Upper lobe of left lung (tissue), 6 donors: Measurements from ENCODE around the gene LYPD8. TPM values are rescaled to one million over a fixed set of nuclear protein-coding genes. Genes with fewer than 3 reads are reported as not detected.

Source experiments
- ATAC-seq, 2 donors: fragments of 200-7000 bp; cut with Tn5 transposase; one replicate each; pipeline ENCODE4 v1.9.1; 2022; ENCODE audit warnings: mild to moderate bottlenecking in 2 of 2, moderate library complexity in 2 of 2; ENCODE audit not compliant: low FRiP score in 2 of 2
- DNase-seq, 2 donors: peaks; one replicate each; pipeline ENCODE4 v3.0.0-alpha.2; 2019 to 2020
- H3K27ac ChIP-seq, 4 donors: fragments of 200-600 bp; sonication (generic); one replicate each; pipeline ENCODE4 v1.5.1; 2016 to 2019
- H3K27me3 ChIP-seq, 4 donors: fragments of 200-600 bp; sonication (generic); one replicate each; pipeline ENCODE4 v1.5.1; 2017 to 2019
- H3K36me3 ChIP-seq, 4 donors: fragments of 200-600 bp; sonication (generic); one replicate each; pipeline ENCODE4 v1.5.1; 2016 to 2019
- H3K4me1 ChIP-seq, 4 donors: fragments of 200-600 bp; sonication (generic); one replicate each; pipeline ENCODE4 v1.5.1; 2018 to 2019
- H3K4me3 ChIP-seq, 4 donors: fragments of 200-600 bp; sonication (generic); one replicate each; pipeline ENCODE4 v1.5.1; 2017 to 2019; ENCODE audit warnings: mild to moderate bottlenecking in 2 of 4, moderate library complexity in 1 of 4
- H3K9me3 ChIP-seq, 4 donors: fragments of 200-600 bp; sonication (generic); one replicate each; pipeline ENCODE4 v1.5.1; 2018 to 2019
- EP300 ChIP-seq, 4 donors: sonication (generic); formaldehyde crosslinking; IDR thresholded peaks; one replicate each; pipeline ENCODE4 v1.5.1; 2017; ENCODE audit warnings: antibody characterized with exemption in 4 of 4, control low read depth in 2 of 4
- POLR2A ChIP-seq, 4 donors: fragments of 450-650 bp; IDR thresholded peaks; one replicate each; pipeline ENCODE4 v1.5.1; 2016 to 2017; ENCODE audit warnings: antibody characterized with exemption in 4 of 4, mild to moderate bottlenecking in 2 of 4
- POLR2AphosphoS5 ChIP-seq, 2 donors: sonication (generic); formaldehyde crosslinking; IDR thresholded peaks; one replicate each; pipeline ENCODE4 v1.5.1; 2017; ENCODE audit warnings: antibody characterized with exemption in 2 of 2
- WGBS, 2 donors: methylation state at CpG; one replicate each; pipeline ENCODE4 v1.1.5; 2017 to 2018; 5-methylcytosine and 5-hydroxymethylcytosine counted together
- small RNA-seq, 4 donors: library from RNA; depleted of rRNA; stranded (forward); fragments of <200 nt; gene quantifications; one replicate each; pipeline ENCODE3, GENCODE V24; 2016
- total RNA-seq, 6 donors: library from RNA; depleted of rRNA in 4 of 6; stranded (reverse); fragments of >200 nt in 4 of 6; gene quantifications; one replicate each; pipeline versions ENCODE4 v1.1.0 to v1.2.1, GENCODE V29; 2016 to 2021
- TF ChIP-seq, protein P1 (sequence below), 6 experiments: fragments of 450-650 bp in 4 of 6; fragments of 200-600 bp in 2 of 6; sonication (generic) in 2 of 6; IDR thresholded peaks; one replicate each; pipeline ENCODE4 v1.5.1; 2016 to 2019; ENCODE audit warnings: antibody characterized with exemption in 6 of 6
- donor health status: DM: no; HTN: no; CAD: no; lungs with moderate emphysema.
- donor health status: DM: no; HTN: yes; CAD: no; lungs with severe emphysema.

The LYPD8 gene
- total RNA-seq, 6 donors from 2014 or later: not detected

DNA sequence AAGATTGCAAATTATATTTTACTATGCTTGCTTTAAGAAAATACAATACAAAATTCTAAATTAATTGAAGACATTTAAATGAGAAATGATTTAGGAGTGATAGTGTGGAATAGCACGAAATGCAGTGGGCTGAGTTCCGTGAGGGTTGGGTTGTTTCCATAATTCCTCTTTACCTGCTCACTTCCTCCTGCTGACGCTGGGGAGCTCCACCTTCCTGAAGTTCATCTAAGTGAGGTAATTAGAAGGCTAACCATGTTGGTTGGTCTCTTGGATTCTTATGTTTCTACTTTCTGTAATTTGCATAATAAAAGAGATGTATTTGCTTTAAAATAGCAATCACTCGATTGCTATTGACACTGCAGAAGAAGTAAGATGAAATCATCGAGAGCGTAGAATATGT is 57.7 kb downstream of the LYPD8 start:
- no peak for ATAC-seq
- TF ChIP-seq EP300 (IDR thresholded peaks at IDR 0.05) (no peak), POLR2AphosphoS5 (IDR thresholded peaks at IDR 0.05) (no peak), POLR2A (IDR thresholded peaks at IDR 0.05) (no peak)
- TF ChIP-seq, protein P1, sequence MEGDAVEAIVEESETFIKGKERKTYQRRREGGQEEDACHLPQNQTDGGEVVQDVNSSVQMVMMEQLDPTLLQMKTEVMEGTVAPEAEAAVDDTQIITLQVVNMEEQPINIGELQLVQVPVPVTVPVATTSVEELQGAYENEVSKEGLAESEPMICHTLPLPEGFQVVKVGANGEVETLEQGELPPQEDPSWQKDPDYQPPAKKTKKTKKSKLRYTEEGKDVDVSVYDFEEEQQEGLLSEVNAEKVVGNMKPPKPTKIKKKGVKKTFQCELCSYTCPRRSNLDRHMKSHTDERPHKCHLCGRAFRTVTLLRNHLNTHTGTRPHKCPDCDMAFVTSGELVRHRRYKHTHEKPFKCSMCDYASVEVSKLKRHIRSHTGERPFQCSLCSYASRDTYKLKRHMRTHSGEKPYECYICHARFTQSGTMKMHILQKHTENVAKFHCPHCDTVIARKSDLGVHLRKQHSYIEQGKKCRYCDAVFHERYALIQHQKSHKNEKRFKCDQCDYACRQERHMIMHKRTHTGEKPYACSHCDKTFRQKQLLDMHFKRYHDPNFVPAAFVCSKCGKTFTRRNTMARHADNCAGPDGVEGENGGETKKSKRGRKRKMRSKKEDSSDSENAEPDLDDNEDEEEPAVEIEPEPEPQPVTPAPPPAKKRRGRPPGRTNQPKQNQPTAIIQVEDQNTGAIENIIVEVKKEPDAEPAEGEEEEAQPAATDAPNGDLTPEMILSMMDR (IDR thresholded peaks at IDR 0.05): no peak

DNA sequence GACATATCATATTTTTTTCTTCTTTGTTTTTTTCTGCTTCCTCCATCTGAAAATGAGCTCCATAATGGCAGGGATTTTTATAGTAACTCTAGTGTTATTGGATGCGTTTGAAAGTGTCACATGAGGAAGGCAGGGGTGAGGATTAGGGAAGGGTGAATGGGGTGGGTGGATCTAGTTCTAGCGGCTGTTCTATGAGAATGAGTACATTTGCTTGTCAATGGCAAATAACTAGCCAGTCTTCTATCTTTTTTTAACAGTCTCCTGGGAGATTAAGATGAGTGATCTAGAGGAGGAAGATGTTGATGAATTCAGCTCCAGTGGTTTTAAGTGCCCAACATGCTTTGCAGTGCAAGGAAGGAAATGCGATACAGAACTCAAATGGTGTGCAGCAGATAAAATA is 58.8 kb downstream of the LYPD8 start:
- Histone ChIP-seq H3K4me1 (no peaks in the 10 kb centered on the region), H3K27me3 (no peaks in the 10 kb centered on the region), H3K9me3 (no peaks in the 10 kb centered on the region), H3K36me3 (no peaks in the 10 kb centered on the region), H3K27ac (no peak overlapping the region), H3K4me3 (no peak overlapping the region)
- ATAC-seq (peak in 1 of 2 donors; percentile 44), DNase-seq (no peak)
- TF ChIP-seq, protein P1 (IDR thresholded peaks at IDR 0.05): no peak
- WGBS, 2 donors: 75 to 80% methylated on average over 3 of the region's 3 CpGs

More for the DNA sequence above, 57.7 kb downstream of the LYPD8 start:
- DNase-seq: no peak
- Histone ChIP-seq H3K36me3 (no peaks in the 10 kb centered on the region), H3K4me1 (no peaks in the 10 kb centered on the region), H3K27me3 (no peaks in the 10 kb centered on the region), H3K4me3 (no peak overlapping the region), H3K27ac (no peak overlapping the region), H3K9me3 (no peaks in the 10 kb centered on the region)
- WGBS, 2 donors: 67 to 74% methylated on average over 6 of the region's 6 CpGs

DNA sequence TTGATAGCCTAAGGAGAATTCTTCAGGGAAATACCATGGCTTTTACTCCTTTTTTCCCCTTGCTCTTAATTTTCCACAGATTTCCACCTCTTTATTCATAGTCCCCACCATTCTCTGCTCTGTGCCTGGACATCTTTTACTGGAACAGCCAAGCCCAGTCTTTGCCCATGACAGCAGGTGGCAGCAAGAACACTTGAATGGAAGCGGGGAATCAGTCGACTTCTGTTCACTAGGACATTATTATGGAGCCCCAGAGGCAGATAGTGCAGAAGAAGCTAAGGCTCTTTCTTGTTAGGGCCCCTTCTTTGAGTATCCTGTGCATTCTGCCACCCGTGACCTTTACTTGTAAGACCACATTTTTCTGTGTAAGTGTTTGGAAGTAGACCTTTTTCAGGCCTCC is 59.3 kb downstream of the LYPD8 start:
- TF ChIP-seq POLR2AphosphoS5 (IDR thresholded peaks at IDR 0.05) (no peak), EP300 (IDR thresholded peaks at IDR 0.05) (no peak), POLR2A (IDR thresholded peaks at IDR 0.05) (no peak)
- TF ChIP-seq, protein P1 (IDR thresholded peaks at IDR 0.05): no peak
- Histone ChIP-seq H3K9me3 (no peaks in the 10 kb centered on the region), H3K4me3 (no peak overlapping the region), H3K36me3 (no peaks in the 10 kb centered on the region), H3K4me1 (no peaks in the 10 kb centered on the region), H3K27me3 (no peaks in the 10 kb centered on the region), H3K27ac (peak overlapping the region in 1 of 4 donors; percentile 13)
- DNase-seq (no peak), ATAC-seq (peak in 1 of 2 donors; percentile 69)
- 69 to 79% methylated on average over 3 of the region's 3 CpGs for WGBS, 2 donors

DNA sequence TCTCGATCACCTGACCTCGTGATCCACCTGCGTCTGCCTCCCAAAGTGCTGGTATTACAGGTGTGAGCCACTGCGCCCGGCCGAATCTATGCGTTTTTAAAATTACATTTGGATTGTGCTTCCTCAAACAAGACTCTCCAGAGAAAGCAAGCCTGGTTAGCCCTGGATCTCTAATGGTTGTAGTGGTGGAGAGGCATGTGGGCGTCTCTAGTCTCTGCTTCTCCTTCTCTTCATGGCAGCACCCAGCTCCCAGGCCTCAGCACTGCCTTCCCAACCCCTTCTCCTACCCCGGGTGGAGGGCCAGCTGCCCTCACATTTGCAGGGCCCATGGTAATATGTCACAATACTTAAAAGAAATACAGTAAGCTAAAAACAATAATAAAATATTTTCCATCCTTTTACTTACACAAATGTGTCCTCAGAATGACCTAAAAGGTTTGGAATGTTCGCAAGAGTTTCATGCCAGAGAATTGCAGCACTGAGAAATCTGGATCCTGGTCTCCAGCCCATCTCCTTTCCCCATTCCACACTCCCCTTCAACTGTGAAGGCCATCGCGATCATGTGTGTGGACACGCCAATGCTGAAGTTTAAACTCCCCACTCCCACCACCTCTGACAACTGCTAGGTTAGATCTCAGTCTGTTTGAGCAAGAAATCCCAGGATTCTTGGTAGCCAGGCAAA is 60.0 kb downstream of the LYPD8 start:
- H3K9me3 ChIP-seq: no peaks in the 10 kb centered on the region
- TF ChIP-seq EP300 (IDR thresholded peaks at IDR 0.05) (no peak), POLR2AphosphoS5 (IDR thresholded peaks at IDR 0.05) (no peak), POLR2A (IDR thresholded peaks at IDR 0.05) (no peak)
- TF ChIP-seq, protein P1 (IDR thresholded peaks at IDR 0.05): no peak
- H3K27me3 ChIP-seq: no peaks in the 10 kb centered on the region
- H3K27ac ChIP-seq: peak overlapping the region in 1 of 4 donors; percentile 13
- no peaks in the 10 kb centered on the region for H3K4me1 ChIP-seq
- no peaks in the 10 kb centered on the region for H3K36me3 ChIP-seq
- WGBS, 2 donors: 88 to 89% methylated on average over 13 of the region's 13 CpGs
- no peak for DNase-seq
- peak; percentile 11 to 56 for ATAC-seq
- H3K4me3 ChIP-seq: no peak overlapping the region

DNA sequence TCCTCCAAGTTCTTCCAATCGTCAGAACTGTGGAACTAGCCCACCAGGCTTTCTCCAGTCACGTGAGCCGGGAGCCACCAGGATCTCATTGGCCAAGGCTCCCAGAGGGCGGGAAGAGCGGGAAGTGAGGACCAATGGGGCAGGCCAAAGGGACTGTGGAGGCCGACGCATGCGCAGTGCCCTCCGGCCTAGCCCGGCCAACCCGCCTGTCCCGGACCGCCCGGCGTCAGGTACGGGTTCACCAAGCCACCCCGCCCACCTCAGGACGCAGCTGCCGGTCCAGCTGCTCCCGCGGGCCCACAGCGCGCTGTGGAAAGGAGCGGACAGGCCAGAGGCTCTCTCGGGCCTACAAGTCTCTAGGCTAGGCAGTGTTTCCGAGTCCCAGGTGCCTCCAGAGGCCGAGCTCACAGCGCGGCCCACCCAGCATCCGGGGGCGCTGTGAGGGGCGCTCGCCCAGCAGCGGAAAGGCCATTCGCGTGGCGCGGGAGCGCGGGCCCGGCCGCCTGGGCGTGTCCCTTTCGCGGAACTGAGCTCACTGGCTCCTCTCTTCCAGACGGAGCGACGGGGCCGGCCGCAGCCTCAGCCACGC is 63.9 kb downstream of the LYPD8 start:
- H3K9me3 ChIP-seq: no peaks in the 10 kb centered on the region
- no peaks in the 10 kb centered on the region for H3K27me3 ChIP-seq
- no peaks in the 10 kb centered on the region for H3K36me3 ChIP-seq
- TF ChIP-seq EP300 (IDR thresholded peaks at IDR 0.05) (no peak), POLR2AphosphoS5 (IDR thresholded peaks at IDR 0.05) (no peak)
- 82 to 86% methylated on average over 16 to 45 of the region's 51 CpGs for WGBS, 2 donors
- ATAC-seq (peak; percentile 34 to 41), DNase-seq (peak in 1 of 2 donors; percentile 83)
- H3K4me1 ChIP-seq: no peaks in the 10 kb centered on the region
- no peak overlapping the region for H3K4me3 ChIP-seq
- H3K27ac ChIP-seq: no peak overlapping the region

Small RNA genes lying within 50 kb of the gene (small RNA-seq; reads per million reads assigned to genes)
- gene AHCYP8: 0 reads per million in 4 donors

Other genes with a start within 250 kb of the LYPD8 start
- not detected for gene OR2G6, start 247.7 kb downstream of the LYPD8 start, total RNA-seq
- gene OR2T29, start 193.0 kb downstream of the LYPD8 start, total RNA-seq: not detected
- not detected for gene OR2T34, start 181.0 kb downstream of the LYPD8 start, total RNA-seq
- gene OR2T10, start 158.1 kb downstream of the LYPD8 start, total RNA-seq: not detected
- 1 to 10 TPM in 1 of 6 donors, not detected in 5; 1.8 TPM for gene OR2T11, start 120.7 kb downstream of the LYPD8 start, total RNA-seq
- gene OR2T35, start 110.5 kb downstream of the LYPD8 start, total RNA-seq: not detected
- gene OR2T27, start 100.2 kb downstream of the LYPD8 start, total RNA-seq: not detected
- gene OR14I1, start 53.0 kb downstream of the LYPD8 start, total RNA-seq: not detected
- 10 to 100 TPM; 18.5 to 35.6 (median 22.5) TPM for gene SH3BP5L, start 70.2 kb upstream of the LYPD8 start, total RNA-seq
- 10 to 100 TPM; 32.5 to 47.7 (median 45.8) TPM for gene ZNF672, start 82.5 kb upstream of the LYPD8 start, total RNA-seq
- gene ZNF692, start 103.3 kb upstream of the LYPD8 start, total RNA-seq: 100 to 1,000 TPM in 1 of 6 donors, 10 to 100 TPM in 5; 25.7 to 248 (median 34.1) TPM
- 10 to 100 TPM in 2 of 6 donors, 1 to 10 TPM in 4; 5.6 to 19.9 (median 6.7) TPM for gene PGBD2, start 150.5 kb upstream of the LYPD8 start, total RNA-seq